ENCODE data around the gene TNFRSF21.

Gene TNFRSF21

GRCh38 chr6:47319867-47320266 is 10.2 kb upstream of the TNFRSF21 start:
- TF ChIP-seq CTCF (IDR thresholded peaks at IDR 0.05): no peak

GRCh38 chr6:47319382-47319781 is 9.7 kb upstream of the TNFRSF21 start:
- TF ChIP-seq CTCF (IDR thresholded peaks at IDR 0.05): no peak

GRCh38 chr6:47318236-47318989 is 8.7 kb upstream of the TNFRSF21 start:
- no peak for TF ChIP-seq CTCF (IDR thresholded peaks at IDR 0.05)

GRCh38 chr6:47310131-47310480 is 401 bp upstream of the TNFRSF21 start:
- no peak; the same call in 1 of the 2 replicates for TF ChIP-seq CTCF (IDR thresholded peaks at IDR 0.05)

GRCh38 chr6:47308552-47309290 is 984 bp downstream of the TNFRSF21 start:
- TF ChIP-seq CTCF (IDR thresholded peaks at IDR 0.05): no peak

GRCh38 chr6:47308198-47308517 is 1.5 kb downstream of the TNFRSF21 start:
- no peak for TF ChIP-seq CTCF (IDR thresholded peaks at IDR 0.05)

- TF ChIP-seq CTCF (IDR thresholded peaks at IDR 0.05): no peak
These were observed 2.1 kb downstream of the TNFRSF21 start for GRCh38 chr6:47307362-47308197.
